Measurements from ENCODE around the gene CFAP46.

- TF ChIP-seq EZH2 (IDR thresholded peaks at IDR 0.05; ENCODE audit: insufficient read depth, poor library complexity, severe bottlenecking) (no peak), EZH2phosphoT487 (IDR thresholded peaks at IDR 0.05; ENCODE audit: insufficient read depth, low read depth) (no peak)
Measured at GRCh38 chr10:132808383-132809231, 133.8 kb downstream of the CFAP46 start.

All from GM23248 (cell line).